Astrocyte of the spinal cord (primary cell): ENCODE results near the gene NCOA5.

Experiments used
- DNase-seq: peaks from one replicate; pipeline ENCODE4 v3.0.0; 2011; ENCODE audit warnings: low read depth, low spot score
- H3K4me3 ChIP-seq: 2 replicates; pipeline ENCODE4 v1.5.1; 2011; ENCODE audit warnings: low read depth, mild to moderate bottlenecking, low read length, moderate library complexity
- CTCF ChIP-seq: IDR thresholded peaks from 2 replicates; pipeline ENCODE4 v1.5.1; 2012; ENCODE audit warnings: low read depth, mild to moderate bottlenecking, low read length, inconsistent platforms
- in situ Hi-C: cut with HindIII; loops from 2 replicates; pipeline ENCODE4 v1.10.0; 2017; ENCODE audit warnings: low sequenced_read_pairs

NCOA5 gene

GRCh38 chr20:46070215-46070900, 19.4 kb downstream of the NCOA5 start:
- peak; percentile 76 for DNase-seq
- no peak overlapping the region for H3K4me3 ChIP-seq
- in situ Hi-C loops = no loop called here
- TF ChIP-seq CTCF = no peak

- no peak for DNase-seq
- in situ Hi-C loops = no loop called here
- TF ChIP-seq CTCF = no peak
- no peak overlapping the region for H3K4me3 ChIP-seq
These were observed 24.1 kb downstream of the NCOA5 start for GRCh38 chr20:46065691-46066090.

DNA sequence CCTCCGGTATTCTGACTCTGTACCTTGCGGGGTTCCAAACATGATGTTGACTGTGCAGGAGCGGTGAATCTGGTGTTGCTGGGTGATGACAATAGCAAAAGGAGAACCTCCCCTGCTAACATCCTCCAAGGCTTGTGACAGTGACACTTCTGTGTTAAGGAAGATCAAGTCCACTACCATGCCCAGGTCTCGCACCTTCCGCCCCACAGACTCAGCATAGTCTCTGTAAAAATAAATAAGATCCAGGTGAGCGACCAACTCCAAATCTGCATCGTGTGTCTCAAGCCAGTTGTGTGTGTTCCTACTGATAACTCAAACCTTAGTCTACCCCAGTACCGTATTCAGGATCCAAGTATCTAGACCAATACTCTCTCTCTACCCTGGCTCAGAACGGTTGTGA, 24.8 kb downstream of the NCOA5 start:
- no peak overlapping the region for H3K4me3 ChIP-seq
- in situ Hi-C loops = no loop called here
- TF ChIP-seq CTCF = no peak
- DNase-seq = no peak

DNA sequence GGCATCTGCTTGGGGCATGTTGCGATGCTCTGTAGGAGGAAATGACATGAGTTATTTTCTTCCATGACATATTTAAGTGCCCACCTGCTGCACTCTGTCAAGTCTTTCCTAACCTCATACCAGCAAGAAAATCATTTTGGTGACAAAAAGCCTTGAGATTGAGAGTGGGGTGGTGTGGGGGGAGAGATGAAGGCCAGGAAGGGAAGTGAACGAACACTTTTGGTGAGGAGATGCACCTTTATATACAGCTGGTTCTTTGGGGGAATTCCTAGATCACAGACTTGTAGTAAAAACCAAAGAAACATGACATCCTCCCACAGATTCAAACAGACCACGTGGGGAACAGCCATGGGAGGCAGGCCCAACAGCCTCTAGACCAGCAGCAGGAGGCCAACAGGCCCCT, 26.1 kb downstream of the NCOA5 start:
- in situ Hi-C loops = no loop called here
- DNase-seq = no peak
- TF ChIP-seq CTCF = no peak
- H3K4me3 ChIP-seq = no peak overlapping the region

DNA sequence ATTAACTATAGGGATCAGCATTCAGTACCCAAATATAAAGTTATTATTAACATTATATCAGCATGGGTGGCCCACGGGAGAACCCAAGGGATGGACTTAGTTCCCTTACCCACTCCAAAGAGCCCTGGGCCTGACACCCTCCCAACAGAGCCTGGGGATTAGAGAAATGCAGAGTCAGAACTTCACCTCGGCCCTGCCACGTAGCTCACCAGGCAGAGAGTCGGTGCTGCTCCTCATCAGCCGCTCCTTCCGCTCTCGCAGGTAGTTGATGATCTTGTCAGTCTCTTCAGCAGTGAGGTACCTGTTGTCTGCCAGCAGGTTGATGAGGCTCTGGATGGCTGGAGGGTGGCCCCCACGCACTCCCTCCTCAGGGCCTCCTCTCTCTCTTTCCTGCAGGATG, 26.6 kb downstream of the NCOA5 start:
- no peak for DNase-seq
- no peak for TF ChIP-seq CTCF
- in situ Hi-C loops = no loop called here
- H3K4me3 ChIP-seq = no peak overlapping the region

DNA sequence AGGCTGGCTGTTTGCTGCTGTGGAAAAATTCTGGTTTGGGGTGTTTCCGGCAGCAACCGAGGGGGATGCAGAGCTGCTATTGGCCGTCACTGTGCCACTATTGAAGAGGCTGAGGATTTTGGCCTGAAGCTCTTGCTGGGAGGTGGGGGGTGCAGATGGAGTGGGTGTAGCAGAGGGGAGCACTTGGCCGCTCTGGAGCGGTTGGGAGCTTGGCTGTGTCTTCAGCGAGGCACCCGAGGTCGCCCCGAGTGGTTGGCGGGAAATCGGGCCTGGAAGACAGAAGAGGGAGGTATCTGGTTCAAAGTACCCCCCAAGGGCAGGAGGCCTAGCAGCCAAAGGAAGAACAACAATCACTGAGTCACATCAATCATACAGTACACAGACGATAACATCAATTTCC, 27.1 kb downstream of the NCOA5 start:
- TF ChIP-seq CTCF = no peak
- H3K4me3 ChIP-seq = no peak overlapping the region
- DNase-seq = no peak
- in situ Hi-C loops = no loop called here
